ENCODE data around the gene SCG2.

SCG2 gene

GRCh38 chr2:223570784-223571183 lies 31.4 kb downstream of the SCG2 start:
- no peak for DNase-seq (ENCODE audit: low read depth in 2 of 2)

- no peak for DNase-seq (ENCODE audit: low read depth in 2 of 2)
Measured at GRCh38 chr2:223566396-223566795, 35.8 kb downstream of the SCG2 start.

- DNase-seq (ENCODE audit: low read depth in 2 of 2), result no peak
Measured at GRCh38 chr2:223563462-223563861, 38.7 kb downstream of the SCG2 start.

- DNase-seq (ENCODE audit: low read depth in 2 of 2), result no peak
Measured at GRCh38 chr2:223562078-223562477, 40.1 kb downstream of the SCG2 start.

GRCh38 chr2:223560749-223561435 lies 41.3 kb downstream of the SCG2 start:
- DNase-seq (ENCODE audit: low read depth in 2 of 2), result no peak

GRCh38 chr2:223558970-223559369 lies 43.2 kb downstream of the SCG2 start:
- DNase-seq (ENCODE audit: low read depth in 2 of 2), result no peak

- DNase-seq (ENCODE audit: low read depth in 2 of 2), result no peak
Measured at GRCh38 chr2:223554923-223555322, 47.2 kb downstream of the SCG2 start.

- no peak for DNase-seq (ENCODE audit: low read depth in 2 of 2)
Measured at GRCh38 chr2:223549215-223549614, 52.9 kb downstream of the SCG2 start.

- DNase-seq (ENCODE audit: low read depth in 2 of 2), result no peak
Measured at GRCh38 chr2:223548194-223548593, 54.0 kb downstream of the SCG2 start.

Data from stimulated activated CD4-positive, alpha-beta T cell treated with anti-CD3 and anti-CD28 coated beads, Interleukin-4, amount 100 ng/mL, for 48 hours (primary cell).